ENCODE results near the gene COL28A1.

Gene COL28A1

GRCh38 chr7:7535691-7536090 is at the start of gene COL28A1:
TSS of gene COL28A1 (minus strand) at chr7:7535873. CDS start at chr7:7532875, 2,998 bp downstream.
- DNase-seq (ENCODE audit: low read depth): no peak
- no peak for TF ChIP-seq CTCF (IDR thresholded peaks at IDR 0.05; ENCODE audit: low read depth, low read length)
- no peak for TF ChIP-seq MAX (IDR thresholded peaks at IDR 0.05; ENCODE audit: low read depth, low read length)
- no peak within 1 kb of the TSS for H3K4me3 ChIP-seq (ENCODE audit: low read depth, low read length)

- TF ChIP-seq CTCF (IDR thresholded peaks at IDR 0.05; ENCODE audit: low read depth, low read length): no peak
- no peak for TF ChIP-seq MYC (IDR thresholded peaks at IDR 0.05; ENCODE audit: low read depth, low read length)
- no peak for TF ChIP-seq MAX (IDR thresholded peaks at IDR 0.05; ENCODE audit: low read depth, low read length)
- TF ChIP-seq POLR2A (IDR thresholded peaks at IDR 0.05; ENCODE audit: extremely low read depth, insufficient read length): no peak
- no peak for DNase-seq (ENCODE audit: low read depth)
- H3K4me3 ChIP-seq (ENCODE audit: low read depth, low read length): no peak overlapping the region
These were observed 49.0 kb upstream of the COL28A1 start for GRCh38 chr7:7584653-7585052.

- no peak for DNase-seq (ENCODE audit: low read depth)
- H3K4me3 ChIP-seq (ENCODE audit: low read depth, low read length): no peak overlapping the region
- no peak for TF ChIP-seq MYC (IDR thresholded peaks at IDR 0.05; ENCODE audit: low read depth, low read length)
- no peak for TF ChIP-seq POLR2A (IDR thresholded peaks at IDR 0.05; ENCODE audit: extremely low read depth, insufficient read length)
- TF ChIP-seq CTCF (IDR thresholded peaks at IDR 0.05; ENCODE audit: low read depth, low read length): no peak
- TF ChIP-seq MAX (IDR thresholded peaks at IDR 0.05; ENCODE audit: low read depth, low read length): no peak
These were observed 48.1 kb upstream of the COL28A1 start for GRCh38 chr7:7583731-7584130.

GRCh38 chr7:7582596-7582995 is 46.9 kb upstream of the COL28A1 start:
- DNase-seq (ENCODE audit: low read depth): no peak
- H3K4me3 ChIP-seq (ENCODE audit: low read depth, low read length): no peak overlapping the region
- TF ChIP-seq MYC (IDR thresholded peaks at IDR 0.05; ENCODE audit: low read depth, low read length) (no peak), CTCF (IDR thresholded peaks at IDR 0.05; ENCODE audit: low read depth, low read length) (no peak), POLR2A (IDR thresholded peaks at IDR 0.05; ENCODE audit: extremely low read depth, insufficient read length) (no peak), MAX (IDR thresholded peaks at IDR 0.05; ENCODE audit: low read depth, low read length) (no peak)

GRCh38 chr7:7581531-7582179 is 46.0 kb upstream of the COL28A1 start:
- no peak for DNase-seq (ENCODE audit: low read depth)
- H3K4me3 ChIP-seq (ENCODE audit: low read depth, low read length): no peak overlapping the region
- TF ChIP-seq POLR2A (IDR thresholded peaks at IDR 0.05; ENCODE audit: extremely low read depth, insufficient read length) (no peak), MAX (IDR thresholded peaks at IDR 0.05; ENCODE audit: low read depth, low read length) (no peak), MYC (IDR thresholded peaks at IDR 0.05; ENCODE audit: low read depth, low read length) (no peak), CTCF (IDR thresholded peaks at IDR 0.05; ENCODE audit: low read depth, low read length) (no peak)
